ENCODE measurements around the gene VSTM2L.

The VSTM2L gene

GRCh38 chr20:37991157-37991866 lies 88.4 kb downstream of the VSTM2L start:
- DNase-seq = no peak

DNA sequence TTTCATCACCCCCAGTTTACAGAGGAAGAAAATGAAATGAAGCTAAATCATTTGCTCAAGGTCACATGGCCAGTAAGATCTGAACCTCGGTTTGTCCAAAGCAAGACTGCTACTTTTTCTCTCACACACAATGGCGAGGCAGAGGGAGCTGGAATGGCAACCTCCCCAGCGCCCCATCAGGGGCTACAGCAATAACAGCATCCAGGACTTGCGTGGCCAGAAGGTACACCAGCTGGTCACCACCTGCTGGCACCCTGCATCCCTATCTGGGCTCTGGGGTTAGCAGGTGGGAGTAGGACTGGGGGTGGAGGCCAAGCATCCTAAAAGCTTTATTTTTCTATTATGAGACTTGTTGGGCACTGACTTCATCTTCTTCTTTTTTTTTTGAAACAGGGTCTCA lies 89.0 kb downstream of the VSTM2L start:
- DNase-seq = no peak

GRCh38 chr20:37992802-37993409 lies 90.0 kb downstream of the VSTM2L start:
- DNase-seq = peak; percentile 9

- no peak for DNase-seq
These were observed 91.6 kb downstream of the VSTM2L start for GRCh38 chr20:37994512-37994911.

Data from activated gamma-delta T cell treated with Interleukin-2 at 50 U/mL for 16 hours (primary cell).